ENCODE data around the gene PPP1R1B.

Gene PPP1R1B

GRCh38 chr17:39634384-39634871, 7.7 kb downstream of the PPP1R1B start:
- DNase-seq = peak; percentile 69

GRCh38 chr17:39635614-39636176, 8.9 kb downstream of the PPP1R1B start:
- no peak for DNase-seq

GRCh38 chr17:39636587-39636926, 9.8 kb downstream of the PPP1R1B start:
- DNase-seq = no peak

GRCh38 chr17:39636927-39637736, 10.4 kb downstream of the PPP1R1B start, which contains the start of gene STARD3:
Gene STARD3 (plus strand): TSS chr17:39637144. CDS start chr17:39653532, 16,388 bp downstream.
- DNase-seq = peak; percentile 93

- no peak for DNase-seq
Measured at GRCh38 chr17:39638317-39638716, 11.6 kb downstream of the PPP1R1B start.

- no peak for DNase-seq
Measured at GRCh38 chr17:39639043-39639442, 12.3 kb downstream of the PPP1R1B start.

GRCh38 chr17:39639566-39640458, 13.1 kb downstream of the PPP1R1B start:
- DNase-seq = no peak

GRCh38 chr17:39640591-39641031, 13.9 kb downstream of the PPP1R1B start:
- no peak for DNase-seq

- no peak for DNase-seq
Measured at GRCh38 chr17:39641097-39641496, 14.3 kb downstream of the PPP1R1B start.

GRCh38 chr17:39641883-39642282, 15.1 kb downstream of the PPP1R1B start:
- DNase-seq = no peak

- DNase-seq = no peak
Measured at GRCh38 chr17:39642291-39643074, 15.7 kb downstream of the PPP1R1B start.

GRCh38 chr17:39643271-39643670, 16.5 kb downstream of the PPP1R1B start:
- DNase-seq = no peak

GRCh38 chr17:39647256-39647655, 20.5 kb downstream of the PPP1R1B start:
- DNase-seq = no peak

GRCh38 chr17:39648616-39649366, 22.0 kb downstream of the PPP1R1B start:
- no peak for DNase-seq

GRCh38 chr17:39650121-39650579, 23.4 kb downstream of the PPP1R1B start:
- DNase-seq = no peak

- no peak for DNase-seq
Measured at GRCh38 chr17:39651923-39652586, 25.3 kb downstream of the PPP1R1B start.

- peak; percentile 74 for DNase-seq
Measured at GRCh38 chr17:39652587-39653315, 26.0 kb downstream of the PPP1R1B start.

- no peak for DNase-seq
Measured at GRCh38 chr17:39653316-39653661, 26.5 kb downstream of the PPP1R1B start.

GRCh38 chr17:39653662-39654331, 27.0 kb downstream of the PPP1R1B start:
- peak; percentile 52 for DNase-seq

GRCh38 chr17:39655105-39655504, 28.4 kb downstream of the PPP1R1B start:
- no peak for DNase-seq

Data from retina (tissue), 1 donor.